Lower leg skin (tissue), 4 donors: Measurements from ENCODE around the gene CELA3A. TPM values are rescaled to one million over a fixed set of nuclear protein-coding genes. Genes with fewer than 3 reads are reported as not detected.
A peak's percentile ranks its signal among the peaks of the same experiment; 100 is the strongest.

Source experiments
- DNase-seq, 2 donors: peaks; one replicate each; pipeline ENCODE4 v3.0.0-alpha.2; 2019; ENCODE audit warnings: low spot score in 2 of 2
- H3K4me3 ChIP-seq: fragments of 200-600 bp; sonication (generic); 2 replicates; pipeline ENCODE4 v1.5.1; 2017; ENCODE audit warnings: mild to moderate bottlenecking, low read depth; ENCODE audit not compliant: poor library complexity, severe bottlenecking
- POLR2A ChIP-seq, 2 donors: fragments of 450-650 bp; IDR thresholded peaks; one replicate each; pipeline ENCODE4 v1.6.1; 2016 to 2017; ENCODE audit warnings: antibody characterized with exemption in 2 of 2, mild to moderate bottlenecking in 1 of 2, moderate library complexity in 1 of 2
- WGBS, 2 donors: methylation state at CpG; one replicate each; pipeline ENCODE4 v1.1.5; 2018; 5-methylcytosine and 5-hydroxymethylcytosine counted together
- intact Hi-C: fragments of 100-400 bp; cut with DNase I; formaldehyde crosslinking; loops from one replicate; pipeline ENCODE4 v1.15.0; 2023; ENCODE audit warnings: low total_unique reads
- total RNA-seq, 4 donors: library from RNA; depleted of rRNA; stranded (reverse); fragments of >200 nt; gene quantifications; one replicate each; pipeline ENCODE4 v1.1.0, GENCODE V29; 2016
- TF ChIP-seq, protein P1 (sequence below), 3 donors: fragments of 450-650 bp; IDR thresholded peaks; one replicate each; pipeline ENCODE4 v1.5.1; 2016; ENCODE audit warnings: antibody characterized with exemption in 3 of 3, mild to moderate bottlenecking in 3 of 3, moderate library complexity in 2 of 3

The CELA3A gene
- total RNA-seq, 4 donors from 2014 or later: not detected

DNA sequence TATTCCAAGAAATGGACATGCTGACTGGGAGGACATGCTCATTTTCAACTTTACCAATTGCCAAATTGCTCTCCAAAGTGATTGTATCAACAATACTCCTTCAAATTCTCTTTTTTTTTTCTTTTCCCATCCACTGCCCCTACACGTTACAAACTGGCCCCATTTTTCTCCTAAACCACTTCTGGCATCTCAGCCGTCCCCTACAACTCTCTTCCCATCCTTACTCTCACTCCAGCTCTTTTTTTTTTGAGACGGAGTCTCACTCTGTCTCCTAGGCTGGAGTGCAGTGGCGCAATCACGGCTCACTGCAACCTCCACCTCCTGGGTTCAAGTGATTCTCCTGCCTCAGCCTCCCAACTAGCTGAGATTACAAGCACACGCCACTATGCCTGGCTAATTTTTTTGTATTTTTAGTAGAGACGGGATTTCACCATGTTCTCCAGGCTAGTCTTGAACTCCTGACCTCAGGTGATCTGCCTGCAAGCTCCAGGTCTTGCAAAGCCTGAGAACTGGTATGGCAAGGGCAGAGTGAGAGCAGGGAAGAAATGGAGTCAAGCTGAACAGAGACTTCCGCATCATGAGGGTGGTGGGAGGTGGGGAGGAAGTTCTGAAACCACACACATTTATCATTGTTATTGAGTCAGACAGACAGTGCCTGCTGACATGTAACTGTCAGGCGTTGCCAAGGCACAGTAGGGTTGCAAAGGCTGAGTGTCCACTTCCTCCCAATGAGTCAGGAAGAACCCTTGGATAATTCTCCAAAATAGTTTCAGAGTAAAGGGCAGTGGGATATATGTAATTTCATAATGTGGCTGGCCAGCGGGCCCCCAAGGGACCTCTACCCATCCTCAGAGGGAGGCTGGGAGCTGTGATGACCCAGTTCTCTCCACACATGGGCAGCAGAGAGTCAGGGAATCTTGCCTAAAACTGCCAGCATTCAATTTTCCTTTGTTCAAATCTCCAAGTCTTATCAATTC, 17.4 kb downstream of the CELA3A start:
- no peak overlapping the region for H3K4me3 ChIP-seq
- TF ChIP-seq, protein P1, sequence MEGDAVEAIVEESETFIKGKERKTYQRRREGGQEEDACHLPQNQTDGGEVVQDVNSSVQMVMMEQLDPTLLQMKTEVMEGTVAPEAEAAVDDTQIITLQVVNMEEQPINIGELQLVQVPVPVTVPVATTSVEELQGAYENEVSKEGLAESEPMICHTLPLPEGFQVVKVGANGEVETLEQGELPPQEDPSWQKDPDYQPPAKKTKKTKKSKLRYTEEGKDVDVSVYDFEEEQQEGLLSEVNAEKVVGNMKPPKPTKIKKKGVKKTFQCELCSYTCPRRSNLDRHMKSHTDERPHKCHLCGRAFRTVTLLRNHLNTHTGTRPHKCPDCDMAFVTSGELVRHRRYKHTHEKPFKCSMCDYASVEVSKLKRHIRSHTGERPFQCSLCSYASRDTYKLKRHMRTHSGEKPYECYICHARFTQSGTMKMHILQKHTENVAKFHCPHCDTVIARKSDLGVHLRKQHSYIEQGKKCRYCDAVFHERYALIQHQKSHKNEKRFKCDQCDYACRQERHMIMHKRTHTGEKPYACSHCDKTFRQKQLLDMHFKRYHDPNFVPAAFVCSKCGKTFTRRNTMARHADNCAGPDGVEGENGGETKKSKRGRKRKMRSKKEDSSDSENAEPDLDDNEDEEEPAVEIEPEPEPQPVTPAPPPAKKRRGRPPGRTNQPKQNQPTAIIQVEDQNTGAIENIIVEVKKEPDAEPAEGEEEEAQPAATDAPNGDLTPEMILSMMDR (IDR thresholded peaks at IDR 0.05): no peak
- TF ChIP-seq POLR2A (IDR thresholded peaks at IDR 0.05): no peak
- WGBS, 2 donors: 55 to 64% methylated on average over 10 of the region's 10 CpGs
- no peak for DNase-seq
- intact Hi-C loops: no loop called here

DNA sequence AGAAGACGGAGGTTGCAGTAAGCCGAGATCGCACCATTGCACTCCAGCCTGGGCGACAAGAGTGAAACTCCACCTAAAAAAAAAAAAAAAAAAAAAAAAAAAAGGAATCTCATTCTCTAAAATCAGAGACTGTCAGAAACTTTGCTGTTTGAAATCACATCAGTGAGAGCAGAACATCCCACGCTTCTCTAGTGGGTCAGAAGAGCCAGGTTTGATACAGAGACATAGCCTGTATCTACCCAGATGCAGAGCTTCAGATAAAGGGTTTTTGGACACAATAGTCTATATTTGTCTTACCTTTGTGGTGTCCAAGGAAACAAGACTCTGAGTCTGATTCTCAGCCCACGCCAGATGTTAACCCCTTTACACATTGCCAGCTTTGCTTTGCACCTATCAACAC, 19.6 kb downstream of the CELA3A start:
- no peak overlapping the region for H3K4me3 ChIP-seq
- no peak for DNase-seq
- intact Hi-C loops: no loop called here
- WGBS, 2 donors: 87 to 88% methylated on average over 6 of the region's 6 CpGs
- no peak for TF ChIP-seq POLR2A (IDR thresholded peaks at IDR 0.05)
- TF ChIP-seq, protein P1 (IDR thresholded peaks at IDR 0.05): no peak

DNA sequence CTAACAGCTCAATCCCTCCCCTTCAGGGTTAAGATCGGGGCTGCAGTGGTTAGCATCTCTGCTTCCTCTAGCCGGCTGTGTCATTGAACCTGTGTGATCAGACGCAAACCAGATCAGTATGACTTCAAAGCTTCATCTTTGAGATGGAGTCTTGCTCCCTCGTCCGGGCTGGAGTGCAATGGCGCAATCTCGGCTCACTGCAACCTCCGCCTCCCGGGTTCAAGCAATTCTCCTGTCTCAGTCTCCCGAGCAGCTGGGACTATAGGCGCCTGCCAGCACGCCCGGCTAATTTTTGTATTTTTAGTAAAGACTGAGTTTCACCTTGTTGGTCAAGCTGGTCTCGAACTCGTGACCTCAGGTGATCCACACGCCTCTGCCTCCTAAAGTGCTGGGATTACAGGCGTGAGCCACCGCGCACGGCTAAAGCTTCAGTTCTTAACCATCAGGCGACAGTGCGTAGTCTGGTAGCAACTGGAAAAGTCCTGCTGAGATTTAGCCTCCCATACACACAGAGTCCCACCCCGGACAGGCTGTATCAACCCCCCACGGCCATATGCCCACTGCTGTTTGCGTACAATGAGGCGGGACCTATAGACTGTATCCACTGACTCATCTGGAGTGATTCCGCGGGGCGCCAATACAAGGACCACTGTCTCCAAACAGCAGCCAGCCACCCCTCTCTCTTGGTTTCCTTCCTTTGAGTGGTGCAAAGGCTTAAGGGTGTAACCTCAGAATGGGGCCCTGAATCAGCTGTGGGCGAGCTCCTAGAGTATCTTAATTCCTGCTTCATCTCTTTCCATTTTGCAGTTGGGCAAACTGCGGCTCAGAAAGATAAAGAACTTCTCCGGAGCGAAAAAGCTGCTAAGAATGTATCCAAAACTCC, 23.3 kb downstream of the CELA3A start:
- DNase-seq: peak; percentile 51 to 92
- 2 to 3% methylated on average over 33 of the region's 33 CpGs for WGBS, 2 donors
- peak overlapping the region; percentile 19 for H3K4me3 ChIP-seq
- TF ChIP-seq, protein P1 (IDR thresholded peaks at IDR 0.05): no peak
- no peak for TF ChIP-seq POLR2A (IDR thresholded peaks at IDR 0.05)
- intact Hi-C loops: no loop called here

DNA sequence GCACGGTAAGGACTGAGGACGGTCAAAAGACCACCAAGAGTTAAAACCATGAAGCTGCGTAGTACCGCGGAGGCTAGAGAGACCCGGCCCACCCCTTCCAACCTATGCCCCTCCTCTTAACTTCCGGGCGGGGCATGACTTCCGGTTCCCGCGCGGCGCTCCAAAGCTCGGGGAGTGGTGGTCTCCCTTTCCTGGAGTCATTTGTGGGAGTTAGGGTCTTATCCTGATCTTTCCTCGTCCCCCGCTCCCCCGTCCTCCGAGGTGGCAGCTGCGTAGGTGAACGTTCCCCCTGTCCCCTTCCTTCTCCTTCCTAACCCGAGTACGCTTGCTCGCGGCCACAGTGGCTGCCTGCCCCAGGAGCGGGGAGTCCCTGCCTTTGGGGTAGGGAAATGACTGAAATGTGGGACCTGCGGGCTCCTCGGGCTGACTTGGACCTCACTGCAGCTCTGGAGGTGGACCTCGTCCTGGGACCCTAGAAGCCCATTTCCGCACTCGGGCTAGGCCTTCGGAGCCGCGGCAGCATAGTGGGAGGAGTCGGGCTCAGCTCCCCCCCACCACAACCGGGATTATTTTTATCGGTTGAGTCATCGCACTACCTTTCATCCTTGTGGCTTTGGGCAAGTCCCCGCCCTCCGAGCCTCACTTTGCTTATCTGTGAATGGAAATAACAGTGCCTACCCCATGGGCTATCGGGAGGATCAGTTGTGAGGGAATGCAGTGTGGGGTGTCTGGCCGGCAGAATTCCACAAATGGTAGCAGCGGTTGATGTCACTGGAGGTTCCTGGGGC, 24.1 kb downstream of the CELA3A start:
- DNase-seq: peak; percentile 83 to 95
- peak overlapping the region; percentile 92 for H3K4me3 ChIP-seq
- TF ChIP-seq POLR2A (IDR thresholded peaks at IDR 0.05): peak in 1 of 2 donors; percentile 53
- TF ChIP-seq, protein P1 (IDR thresholded peaks at IDR 0.05): no peak
- intact Hi-C loops: no loop called here
- WGBS, 2 donors: 0% methylated on average over 37 to 42 of the region's 42 CpGs

DNA sequence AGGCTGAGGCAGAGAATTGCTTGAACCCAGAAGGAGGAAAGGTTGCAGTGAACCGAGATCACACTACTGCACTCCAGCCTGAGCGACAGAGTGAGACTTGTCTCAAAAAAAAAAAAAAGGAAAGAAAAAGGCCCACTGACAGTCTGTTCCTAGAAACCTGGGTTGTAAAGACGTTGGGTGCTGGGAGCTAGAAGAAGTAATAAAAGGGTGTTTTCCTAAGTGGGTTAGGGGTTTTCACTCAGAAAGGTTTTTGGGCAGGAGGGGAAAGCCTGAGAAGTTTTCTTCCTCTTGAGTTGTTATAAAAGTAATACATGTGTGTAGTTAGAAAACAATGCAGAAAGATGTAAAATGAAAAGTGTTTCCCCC, 25.4 kb downstream of the CELA3A start:
- H3K4me3 ChIP-seq: no peak overlapping the region
- WGBS, 2 donors: 75 to 83% methylated on average over 3 of the region's 3 CpGs
- intact Hi-C loops: no loop called here
- no peak for DNase-seq
- TF ChIP-seq POLR2A (IDR thresholded peaks at IDR 0.05): no peak
- TF ChIP-seq, protein P1 (IDR thresholded peaks at IDR 0.05): no peak
